ENCODE data around the gene CD81.

Gene CD81

GRCh38 chr11:2388431-2389376 lies 11.6 kb downstream of the CD81 start:
- no peak for TF ChIP-seq CTCF (IDR thresholded peaks at IDR 0.05; ENCODE audit: low read depth, low read length)
- no peak for DNase-seq
- H3K4me3 ChIP-seq (ENCODE audit: low read depth, low read length): no peak overlapping the region
- H3K27me3 ChIP-seq: no peaks in the 10 kb centered on the region
- no peaks in the 10 kb centered on the region for H3K36me3 ChIP-seq
- peaks cover 3% of the 10 kb centered on the region; the same call in 1 of the 2 replicates for H3K4me1 ChIP-seq
- H3K9me3 ChIP-seq: no peaks in the 10 kb centered on the region

GRCh38 chr11:2389377-2390026 lies 12.4 kb downstream of the CD81 start:
- Histone ChIP-seq H3K4me1 (peaks cover 3% of the 10 kb centered on the region; the same call in 1 of the 2 replicates), H3K27me3 (no peaks in the 10 kb centered on the region), H3K9me3 (no peaks in the 10 kb centered on the region), H3K4me3 (ENCODE audit: low read depth, low read length) (no peak overlapping the region), H3K36me3 (no peaks in the 10 kb centered on the region)
- no peak for DNase-seq
- no peak for TF ChIP-seq CTCF (IDR thresholded peaks at IDR 0.05; ENCODE audit: low read depth, low read length)

GRCh38 chr11:2390091-2390724 lies 13.1 kb downstream of the CD81 start:
- TF ChIP-seq CTCF (IDR thresholded peaks at IDR 0.05; ENCODE audit: low read depth, low read length): no peak
- no peak overlapping the region for H3K4me3 ChIP-seq (ENCODE audit: low read depth, low read length)
- H3K4me1 ChIP-seq: peaks cover 3% of the 10 kb centered on the region; the same call in 1 of the 2 replicates
- H3K36me3 ChIP-seq: no peaks in the 10 kb centered on the region
- H3K9me3 ChIP-seq: no peaks in the 10 kb centered on the region
- DNase-seq: no peak
- H3K27me3 ChIP-seq: no peaks in the 10 kb centered on the region

GRCh38 chr11:2390725-2391151 lies 13.6 kb downstream of the CD81 start:
- peak; percentile 66 for DNase-seq
- no peak for TF ChIP-seq CTCF (IDR thresholded peaks at IDR 0.05; ENCODE audit: low read depth, low read length)
- Histone ChIP-seq H3K4me1 (peaks cover 3% of the 10 kb centered on the region; the same call in 1 of the 2 replicates), H3K36me3 (no peaks in the 10 kb centered on the region), H3K4me3 (ENCODE audit: low read depth, low read length) (no peak overlapping the region), H3K27me3 (no peaks in the 10 kb centered on the region), H3K9me3 (no peaks in the 10 kb centered on the region)

- TF ChIP-seq CTCF (IDR thresholded peaks at IDR 0.05; ENCODE audit: low read depth, low read length): no peak
- no peaks in the 10 kb centered on the region for H3K9me3 ChIP-seq
- H3K36me3 ChIP-seq: no peaks in the 10 kb centered on the region
- H3K4me3 ChIP-seq (ENCODE audit: low read depth, low read length): no peak overlapping the region
- no peaks in the 10 kb centered on the region for H3K27me3 ChIP-seq
- DNase-seq: no peak
- peaks cover 3% of the 10 kb centered on the region; the same call in 1 of the 2 replicates for H3K4me1 ChIP-seq
Measured at GRCh38 chr11:2391181-2391975, 14.3 kb downstream of the CD81 start.

All from BE2C (cell line).